ENCODE measurements around the gene ZFYVE28. TPM values are rescaled to one million over a fixed set of nuclear protein-coding genes. Genes with fewer than 3 reads are reported as not detected.

ZFYVE28 gene
- total RNA-seq, 1 donor from 2014 or later: 16.6 TPM

DNA sequence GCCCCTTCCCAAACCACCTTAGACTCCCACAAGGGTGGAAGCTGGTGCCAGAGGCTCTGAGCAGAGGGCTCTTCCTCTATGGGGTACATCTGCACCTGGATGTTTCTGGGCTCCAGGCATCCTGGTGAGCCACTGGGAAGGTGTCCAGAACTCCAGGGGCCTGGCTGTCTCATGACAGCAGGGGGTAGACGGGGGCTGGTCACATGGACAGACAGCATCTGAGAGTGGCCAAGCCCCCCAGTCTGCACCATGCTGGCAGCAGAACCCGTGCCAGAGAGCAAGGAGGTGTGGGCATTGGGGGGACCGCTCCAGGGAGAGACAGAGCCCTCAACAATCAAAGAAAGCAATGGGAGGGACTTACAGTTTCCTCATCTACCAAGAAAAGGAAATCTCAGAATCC lies 39.5 kb downstream of the ZFYVE28 start:
- intact Hi-C loops (cut with DNase I): no loop called here
- no peak for ATAC-seq
- Histone ChIP-seq H3K4me3 (no peak overlapping the region), H3K27me3 (no peaks in the 10 kb centered on the region), H3K27ac (no peak overlapping the region), H3K4me1 (no peaks in the 10 kb centered on the region), H3K36me3 (no peaks in the 10 kb centered on the region), H3K9me3 (no peaks in the 10 kb centered on the region)
- no peak for DNase-seq
- no peak for TF ChIP-seq CTCF (IDR thresholded peaks at IDR 0.05)

GRCh38 chr4:2378401-2378800 lies 40.0 kb downstream of the ZFYVE28 start:
- ATAC-seq (no peak), DNase-seq (no peak)
- Histone ChIP-seq H3K36me3 (no peaks in the 10 kb centered on the region), H3K4me1 (no peaks in the 10 kb centered on the region), H3K4me3 (no peak overlapping the region), H3K27ac (no peak overlapping the region), H3K27me3 (no peaks in the 10 kb centered on the region), H3K9me3 (no peaks in the 10 kb centered on the region)
- no peak for TF ChIP-seq CTCF (IDR thresholded peaks at IDR 0.05)
- intact Hi-C loops (cut with DNase I): no loop called here

- intact Hi-C loops (cut with DNase I): no loop called here
- H3K27me3 ChIP-seq: no peaks in the 10 kb centered on the region
- H3K4me3 ChIP-seq: no peak overlapping the region
- H3K27ac ChIP-seq: no peak overlapping the region
- H3K4me1 ChIP-seq: no peaks in the 10 kb centered on the region
- no peaks in the 10 kb centered on the region for H3K9me3 ChIP-seq
- no peak for TF ChIP-seq CTCF (IDR thresholded peaks at IDR 0.05)
- ATAC-seq (no peak), DNase-seq (no peak)
- no peaks in the 10 kb centered on the region for H3K36me3 ChIP-seq
Measured at GRCh38 chr4:2377241-2377640, 41.2 kb downstream of the ZFYVE28 start.

GRCh38 chr4:2375427-2375826 lies 43.0 kb downstream of the ZFYVE28 start:
- Histone ChIP-seq H3K36me3 (no peaks in the 10 kb centered on the region), H3K27me3 (no peaks in the 10 kb centered on the region), H3K4me3 (no peak overlapping the region), H3K27ac (no peak overlapping the region), H3K4me1 (no peaks in the 10 kb centered on the region), H3K9me3 (no peaks in the 10 kb centered on the region)
- DNase-seq (no peak), ATAC-seq (no peak)
- TF ChIP-seq CTCF (IDR thresholded peaks at IDR 0.05): no peak
- intact Hi-C loops (cut with DNase I): no loop called here

GRCh38 chr4:2373532-2373931 lies 44.9 kb downstream of the ZFYVE28 start:
- H3K27me3 ChIP-seq: no peaks in the 10 kb centered on the region
- no peaks in the 10 kb centered on the region for H3K4me1 ChIP-seq
- intact Hi-C loops (cut with DNase I): no loop called here
- no peaks in the 10 kb centered on the region for H3K9me3 ChIP-seq
- TF ChIP-seq CTCF (IDR thresholded peaks at IDR 0.05): no peak
- ATAC-seq (no peak), DNase-seq (no peak)
- no peak overlapping the region for H3K4me3 ChIP-seq
- H3K36me3 ChIP-seq: no peaks in the 10 kb centered on the region
- no peak overlapping the region for H3K27ac ChIP-seq

DNA sequence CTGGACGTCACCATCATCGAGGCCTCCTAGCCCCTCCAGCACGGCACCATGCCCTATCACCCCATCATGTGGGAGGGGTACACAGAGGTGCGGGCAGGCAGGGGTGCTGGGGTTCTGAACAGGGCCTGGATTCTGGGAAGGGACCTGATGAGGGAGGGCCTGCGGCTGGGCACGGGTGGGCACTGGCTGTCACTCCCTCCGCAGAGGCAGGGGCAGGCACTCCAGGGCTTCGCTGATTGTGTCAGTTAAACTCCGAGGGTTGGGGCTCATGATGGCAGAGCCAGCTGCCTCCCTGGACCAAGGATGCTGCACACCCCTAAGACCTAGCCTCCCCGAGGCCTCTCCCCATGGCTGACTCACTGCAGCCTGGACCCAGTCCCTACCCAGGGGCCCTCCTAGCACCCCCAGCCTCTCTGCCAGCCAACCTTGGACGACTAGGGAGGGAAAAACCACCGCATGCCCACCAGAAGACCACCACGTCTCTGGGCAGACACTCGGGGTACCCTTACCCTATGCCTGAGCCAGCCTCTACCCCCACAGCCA lies 45.9 kb downstream of the ZFYVE28 start:
- H3K4me3 ChIP-seq: no peak overlapping the region
- no peak overlapping the region for H3K27ac ChIP-seq
- no peak for TF ChIP-seq CTCF (IDR thresholded peaks at IDR 0.05)
- no peak for ATAC-seq
- H3K9me3 ChIP-seq: no peaks in the 10 kb centered on the region
- no peaks in the 10 kb centered on the region for H3K4me1 ChIP-seq
- no peak for DNase-seq
- no peaks in the 10 kb centered on the region for H3K27me3 ChIP-seq
- H3K36me3 ChIP-seq: no peaks in the 10 kb centered on the region
- intact Hi-C loops (cut with DNase I): no loop called here
